Activated T-cell treated with anti-CD3 and anti-CD28 coated beads, Interleukin-2, amount 50 U/mL, for 24 hours (primary cell): ENCODE measurements around the gene STK32B.
"Not testable (repeated sequence)": the region's sequence is repeated elsewhere in the genome, so short reads cannot be mapped to it uniquely, and the experiment has no call there.

Experiments used
- DNase-seq: peaks from one replicate; pipeline ENCODE4 v3.0.0-alpha.2; 2020
- H3K27ac Mint-ChIP-seq: 2 replicates; pipeline ENCODE4 v1.8.0; 2020; ENCODE audit warnings: mild to moderate bottlenecking, mixed read lengths
- H3K27me3 Mint-ChIP-seq: 2 replicates; pipeline ENCODE4 v1.8.0; 2020; ENCODE audit warnings: mixed read lengths
- H3K36me3 Mint-ChIP-seq: 2 replicates; pipeline ENCODE4 v1.8.0; 2020; ENCODE audit warnings: low read depth, mixed read lengths
- H3K4me1 Mint-ChIP-seq: 2 replicates; pipeline ENCODE4 v1.8.0; 2020; ENCODE audit warnings: low read depth, mixed read lengths
- H3K4me3 Mint-ChIP-seq: 2 replicates; pipeline ENCODE4 v1.8.0; 2020; ENCODE audit warnings: mild to moderate bottlenecking, moderate library complexity, mixed read lengths
- H3K9me3 Mint-ChIP-seq: 2 replicates; pipeline ENCODE4 v1.8.0; 2020; ENCODE audit warnings: mixed read lengths

The STK32B gene

DNA sequence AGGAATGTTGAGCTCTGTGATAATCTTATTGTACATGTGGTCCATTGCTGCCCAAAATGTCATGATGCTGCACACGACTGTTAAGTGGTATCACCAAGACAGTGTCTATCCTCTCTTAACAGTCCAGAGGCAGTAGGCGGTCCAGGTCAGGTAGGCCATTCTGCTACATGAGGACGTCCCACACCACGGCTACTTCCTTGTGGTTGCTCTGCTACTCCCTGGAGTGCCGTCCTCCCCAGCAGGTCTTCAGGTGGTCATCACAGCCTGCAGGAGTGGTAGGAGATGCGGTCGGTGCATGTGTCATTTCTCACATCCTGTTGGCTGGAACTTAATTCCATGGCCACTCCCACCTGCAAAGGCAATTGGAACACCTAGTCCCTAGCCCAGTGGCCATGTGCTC, 11.5 kb upstream of the STK32B start:
- Mint-ChIP-seq H3K9me3 (no peaks in the 10 kb centered on the region), H3K27me3 (peaks cover 12% of the 10 kb centered on the region), H3K27ac (no peak overlapping the region), H3K36me3 (no peaks in the 10 kb centered on the region), H3K4me3 (no peak overlapping the region), H3K4me1 (no peaks in the 10 kb centered on the region)
- no peak for DNase-seq

- H3K36me3 Mint-ChIP-seq: no peaks in the 10 kb centered on the region
- no peak for DNase-seq
- H3K9me3 Mint-ChIP-seq: no peaks in the 10 kb centered on the region
- peaks cover 21% of the 10 kb centered on the region for H3K27me3 Mint-ChIP-seq
- H3K4me3 Mint-ChIP-seq: no peak overlapping the region
- no peak overlapping the region for H3K27ac Mint-ChIP-seq
- H3K4me1 Mint-ChIP-seq: no peaks in the 10 kb centered on the region
Measured at GRCh38 chr4:5040856-5041620, 10.2 kb upstream of the STK32B start.

GRCh38 chr4:5041699-5042098, 9.6 kb upstream of the STK32B start:
- Mint-ChIP-seq H3K4me3 (no peak overlapping the region), H3K27me3 (peaks cover 28% of the 10 kb centered on the region)

DNA sequence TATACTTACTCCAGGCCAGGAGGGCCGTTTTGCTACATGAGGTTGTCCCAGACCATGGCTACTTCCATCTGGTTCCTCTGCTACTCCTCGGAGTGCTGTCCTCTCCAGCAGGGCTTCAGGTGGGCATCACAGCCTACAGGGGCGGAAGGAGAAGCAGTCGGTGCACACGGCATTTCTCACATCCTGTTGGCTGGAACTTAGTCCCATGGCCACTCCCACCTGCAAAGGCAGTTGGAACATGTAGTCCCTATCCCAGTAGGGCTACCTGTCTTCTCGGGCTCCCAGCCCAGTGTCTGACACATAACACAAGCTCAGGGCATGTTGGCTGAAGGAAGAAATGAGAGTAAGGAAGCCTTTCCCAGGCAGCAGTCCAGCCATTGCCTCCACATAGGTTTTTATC, 7.7 kb upstream of the STK32B start:
- DNase-seq: no peak
- no peaks in the 10 kb centered on the region for H3K4me1 Mint-ChIP-seq
- no peaks in the 10 kb centered on the region for H3K36me3 Mint-ChIP-seq
- no peak overlapping the region for H3K4me3 Mint-ChIP-seq
- H3K27ac Mint-ChIP-seq: no peak overlapping the region
- H3K9me3 Mint-ChIP-seq: no peaks in the 10 kb centered on the region
- H3K27me3 Mint-ChIP-seq: peaks cover 39% of the 10 kb centered on the region

More at GRCh38 chr4:5041699-5042098, 9.6 kb upstream of the STK32B start:
- H3K36me3 Mint-ChIP-seq: no peaks in the 10 kb centered on the region
- DNase-seq: no peak
- no peaks in the 10 kb centered on the region for H3K4me1 Mint-ChIP-seq
- H3K9me3 Mint-ChIP-seq: no peaks in the 10 kb centered on the region
- no peak overlapping the region for H3K27ac Mint-ChIP-seq

GRCh38 chr4:5044341-5044740, 6.9 kb upstream of the STK32B start:
- DNase-seq: no peak
- Mint-ChIP-seq H3K4me3 (no peak overlapping the region), H3K27me3 (peaks cover 47% of the 10 kb centered on the region), H3K4me1 (no peaks in the 10 kb centered on the region), H3K27ac (no peak overlapping the region), H3K9me3 (no peaks in the 10 kb centered on the region), H3K36me3 (no peaks in the 10 kb centered on the region)

GRCh38 chr4:5045097-5045496, 6.2 kb upstream of the STK32B start:
- Mint-ChIP-seq H3K9me3 (no peaks in the 10 kb centered on the region), H3K27me3 (peaks cover 53% of the 10 kb centered on the region), H3K27ac (no peak overlapping the region), H3K36me3 (no peaks in the 10 kb centered on the region), H3K4me1 (peaks cover under 1% of the 10 kb centered on the region), H3K4me3 (no peak overlapping the region)
- DNase-seq: no peak

DNA sequence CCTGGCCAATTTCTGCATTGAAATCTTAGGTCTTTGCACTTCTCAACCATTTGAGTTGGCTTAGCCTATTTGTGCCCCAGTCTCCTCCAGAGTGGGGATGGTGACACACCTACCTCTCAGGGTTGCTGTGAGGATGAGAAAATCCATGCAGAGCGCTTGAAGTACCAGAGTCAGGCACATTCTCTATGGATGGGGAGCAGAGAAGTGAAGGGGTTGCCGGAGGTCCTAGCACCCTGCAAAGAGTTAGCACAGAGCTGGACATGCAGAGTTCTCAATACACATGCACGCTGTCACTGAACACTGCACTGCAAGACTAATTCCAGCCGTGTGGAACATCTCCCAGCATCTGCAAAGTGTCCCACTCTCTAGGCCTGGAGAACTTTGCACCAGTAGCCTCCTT, 2.6 kb upstream of the STK32B start:
- no peaks in the 10 kb centered on the region for H3K9me3 Mint-ChIP-seq
- peaks cover 84% of the 10 kb centered on the region for H3K27me3 Mint-ChIP-seq
- no peaks in the 10 kb centered on the region for H3K36me3 Mint-ChIP-seq
- H3K4me1 Mint-ChIP-seq: peaks cover 11% of the 10 kb centered on the region
- H3K4me3 Mint-ChIP-seq: no peak overlapping the region
- no peak for DNase-seq
- no peak overlapping the region for H3K27ac Mint-ChIP-seq

DNA sequence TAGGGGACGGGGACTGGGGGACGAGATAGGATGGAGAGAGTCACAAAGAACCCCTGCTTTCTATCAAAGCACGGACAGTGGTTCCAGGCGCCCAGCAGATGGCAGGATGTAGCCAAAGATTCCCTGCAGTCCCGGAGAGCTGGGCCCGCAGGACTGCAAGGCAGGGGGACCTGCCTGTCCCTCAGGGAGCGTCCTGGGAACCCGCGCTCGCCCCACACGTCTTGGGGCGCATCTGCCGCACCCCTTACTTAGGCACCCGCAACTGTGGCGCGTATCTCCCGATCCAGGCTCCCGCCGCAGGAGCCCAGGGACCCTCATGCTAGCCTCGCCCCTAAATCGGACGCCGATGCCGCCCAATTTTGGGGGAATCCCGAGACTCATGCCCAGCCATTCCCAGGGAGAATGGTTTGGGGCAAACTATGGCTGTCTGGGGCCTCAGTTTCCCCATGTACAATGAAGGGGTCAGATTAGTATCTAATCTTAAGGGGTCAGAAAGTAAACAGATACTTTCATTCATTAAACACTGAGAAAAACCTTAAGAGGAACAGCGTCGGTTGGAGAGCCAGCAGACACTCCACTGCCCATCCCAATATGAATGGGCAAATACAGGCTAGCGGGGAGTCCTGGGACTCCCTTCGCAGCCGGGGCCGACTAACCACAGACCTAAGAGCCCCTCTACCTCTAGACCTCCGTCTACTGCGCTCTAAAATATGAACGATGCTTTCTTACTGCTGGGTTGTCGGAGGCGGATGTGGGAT, 581 bp upstream of the STK32B start:
- Mint-ChIP-seq H3K4me3 (peak overlapping the region; percentile 61), H3K4me1 (peaks cover 11% of the 10 kb centered on the region), H3K27ac (no peak overlapping the region), H3K9me3 (no peaks in the 10 kb centered on the region), H3K27me3 (peaks cover 75% of the 10 kb centered on the region), H3K36me3 (no peaks in the 10 kb centered on the region)
- DNase-seq: peak; percentile 39

DNA sequence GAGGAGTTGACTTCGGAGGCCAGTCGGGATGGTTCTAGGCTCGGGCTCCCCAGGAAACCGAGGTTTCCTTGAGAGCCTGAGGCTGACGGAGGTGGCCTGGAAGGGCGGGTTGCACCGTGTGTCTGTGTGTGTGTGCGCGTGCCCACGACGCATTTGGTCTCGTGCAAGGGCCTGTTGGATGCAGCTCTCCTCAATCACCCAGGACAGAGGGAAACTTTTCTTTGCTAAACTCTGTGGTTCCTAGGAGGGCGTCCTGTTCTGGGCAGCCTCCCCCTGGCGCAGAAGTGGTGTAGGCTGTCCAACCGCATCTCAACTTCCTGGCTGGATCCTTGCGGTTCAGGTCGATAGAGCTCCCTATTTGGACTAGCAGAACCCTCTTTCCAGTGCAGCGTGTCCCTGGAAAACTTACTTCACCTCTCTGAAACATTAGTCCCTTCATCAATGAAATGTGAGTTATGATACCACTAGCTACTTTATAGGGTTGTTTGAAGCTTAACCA, 973 bp downstream of the STK32B start:
- Mint-ChIP-seq H3K27me3 (peaks cover 60% of the 10 kb centered on the region), H3K36me3 (no peaks in the 10 kb centered on the region), H3K27ac (no peak overlapping the region), H3K4me3 (no peak overlapping the region), H3K4me1 (peaks cover 11% of the 10 kb centered on the region), H3K9me3 (no peaks in the 10 kb centered on the region)
- no peak for DNase-seq

DNA sequence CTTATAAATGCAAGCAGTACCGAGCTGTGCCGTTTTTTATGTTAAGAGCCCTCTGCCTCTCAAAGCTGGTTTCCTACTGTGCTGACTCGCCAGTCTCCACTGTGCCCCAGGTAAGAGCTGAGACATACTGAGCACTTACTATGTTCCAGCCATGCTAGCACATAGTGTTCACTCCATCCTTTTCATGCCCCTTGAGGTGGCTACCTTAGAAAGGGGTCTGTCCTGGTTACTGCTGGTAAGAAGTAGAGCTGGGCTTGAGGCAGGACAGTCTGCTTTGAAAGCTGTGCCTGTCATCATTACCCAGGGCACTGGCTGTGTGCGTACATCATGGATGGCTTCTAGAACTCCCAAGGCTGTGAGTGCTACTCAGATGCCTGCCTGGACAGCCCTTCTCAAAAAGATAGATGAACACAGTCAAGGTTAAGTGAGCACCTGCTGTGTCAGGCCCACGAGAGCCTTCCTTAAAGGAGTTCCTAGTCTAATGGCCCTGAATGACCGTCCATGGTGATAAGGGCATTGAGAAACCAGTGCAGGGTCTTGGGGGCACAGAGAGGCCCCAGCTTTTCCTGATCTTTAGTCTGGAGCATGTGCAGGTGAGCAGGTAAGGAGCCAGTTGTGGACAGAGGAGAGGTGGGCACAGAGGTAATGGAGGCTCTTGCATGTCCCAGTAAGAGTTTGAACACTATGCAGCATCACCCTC, 1.6 kb downstream of the STK32B start:
- no peak for DNase-seq
- H3K4me3 Mint-ChIP-seq: no peak overlapping the region
- no peaks in the 10 kb centered on the region for H3K36me3 Mint-ChIP-seq
- H3K27me3 Mint-ChIP-seq: peaks cover 55% of the 10 kb centered on the region
- H3K27ac Mint-ChIP-seq: no peak overlapping the region
- no peaks in the 10 kb centered on the region for H3K9me3 Mint-ChIP-seq
- H3K4me1 Mint-ChIP-seq: peaks cover 11% of the 10 kb centered on the region

DNA sequence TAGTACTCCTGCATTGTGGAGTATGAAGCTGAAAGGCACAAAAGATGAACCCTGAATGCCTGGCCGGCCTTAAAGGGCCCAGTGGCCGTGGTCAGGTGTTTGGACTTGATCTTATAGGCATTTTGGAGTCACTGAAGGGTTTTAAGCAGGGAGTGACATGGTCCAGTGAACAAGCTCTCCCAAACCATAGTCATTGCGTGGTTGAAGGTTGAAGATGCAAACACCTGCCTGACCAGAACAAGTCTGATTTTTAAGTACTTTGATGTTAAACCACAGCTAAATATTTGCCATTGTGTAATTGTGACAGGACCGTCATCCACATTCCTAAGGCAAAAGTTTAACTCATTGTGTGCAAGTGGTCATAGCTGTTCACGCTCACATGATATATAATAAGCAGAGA, 3.3 kb downstream of the STK32B start:
- Mint-ChIP-seq H3K27me3 (peaks cover 44% of the 10 kb centered on the region), H3K36me3 (no peaks in the 10 kb centered on the region), H3K4me1 (peaks cover 11% of the 10 kb centered on the region), H3K27ac (no peak overlapping the region), H3K9me3 (no peaks in the 10 kb centered on the region), H3K4me3 (no peak overlapping the region)
- no peak for DNase-seq

- Mint-ChIP-seq H3K4me3 (no peak overlapping the region), H3K9me3 (no peaks in the 10 kb centered on the region), H3K36me3 (no peaks in the 10 kb centered on the region), H3K27me3 (peaks cover 37% of the 10 kb centered on the region), H3K4me1 (peaks cover 8% of the 10 kb centered on the region), H3K27ac (no peak overlapping the region)
- DNase-seq: no peak
Measured at GRCh38 chr4:5055411-5055810, 4.1 kb downstream of the STK32B start.

DNA sequence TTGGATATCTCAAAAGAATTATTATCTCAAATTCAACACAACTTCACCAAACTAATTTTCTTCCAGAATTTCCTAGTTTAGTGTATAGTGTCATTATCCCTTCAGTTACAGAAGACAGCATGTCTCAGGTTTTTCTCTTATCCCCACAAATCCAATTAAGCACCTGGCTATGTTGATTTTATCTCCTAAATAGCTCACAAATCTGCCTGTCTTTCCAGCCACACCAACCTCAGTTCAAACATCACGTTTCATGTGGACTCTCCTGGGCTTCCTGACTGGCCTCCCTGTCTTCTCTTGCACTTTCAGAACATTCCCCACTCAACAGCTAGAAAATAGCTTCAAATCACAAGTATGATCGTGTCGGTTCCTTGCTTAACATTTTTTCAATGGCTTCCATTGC, 14.8 kb downstream of the STK32B start:
- Mint-ChIP-seq H3K27ac (no peak overlapping the region), H3K4me3 (no peak overlapping the region), H3K4me1 (no peaks in the 10 kb centered on the region), H3K27me3 (peaks cover 3% of the 10 kb centered on the region), H3K36me3 (no peaks in the 10 kb centered on the region), H3K9me3 (peaks cover 5% of the 10 kb centered on the region)
- DNase-seq: no peak

- not testable (repeated sequence) for H3K27me3 Mint-ChIP-seq
Measured at GRCh38 chr4:5066968-5067367, 15.7 kb downstream of the STK32B start.

GRCh38 chr4:5067908-5068307, 16.6 kb downstream of the STK32B start:
- Mint-ChIP-seq H3K27ac (no peak overlapping the region), H3K27me3 (peaks cover 3% of the 10 kb centered on the region), H3K4me3 (no peak overlapping the region), H3K36me3 (no peaks in the 10 kb centered on the region), H3K4me1 (no peaks in the 10 kb centered on the region), H3K9me3 (peaks cover 5% of the 10 kb centered on the region)
- no peak for DNase-seq

More at GRCh38 chr4:5066968-5067367, 15.7 kb downstream of the STK32B start:
- not testable (repeated sequence) for H3K27ac Mint-ChIP-seq, H3K36me3 Mint-ChIP-seq, DNase-seq, H3K9me3 Mint-ChIP-seq, H3K4me3 Mint-ChIP-seq, H3K4me1 Mint-ChIP-seq
